ENCODE data around the gene RAB8A. TPM values are rescaled to one million over a fixed set of nuclear protein-coding genes. Genes with fewer than 3 reads are reported as not detected.
"Not testable (repeated sequence)": the region's sequence is repeated elsewhere in the genome, so short reads cannot be mapped to it uniquely, and the experiment has no call there.

RAB8A gene
- total RNA-seq, 1 experiment from 2014 or later = 102 TPM

DNA sequence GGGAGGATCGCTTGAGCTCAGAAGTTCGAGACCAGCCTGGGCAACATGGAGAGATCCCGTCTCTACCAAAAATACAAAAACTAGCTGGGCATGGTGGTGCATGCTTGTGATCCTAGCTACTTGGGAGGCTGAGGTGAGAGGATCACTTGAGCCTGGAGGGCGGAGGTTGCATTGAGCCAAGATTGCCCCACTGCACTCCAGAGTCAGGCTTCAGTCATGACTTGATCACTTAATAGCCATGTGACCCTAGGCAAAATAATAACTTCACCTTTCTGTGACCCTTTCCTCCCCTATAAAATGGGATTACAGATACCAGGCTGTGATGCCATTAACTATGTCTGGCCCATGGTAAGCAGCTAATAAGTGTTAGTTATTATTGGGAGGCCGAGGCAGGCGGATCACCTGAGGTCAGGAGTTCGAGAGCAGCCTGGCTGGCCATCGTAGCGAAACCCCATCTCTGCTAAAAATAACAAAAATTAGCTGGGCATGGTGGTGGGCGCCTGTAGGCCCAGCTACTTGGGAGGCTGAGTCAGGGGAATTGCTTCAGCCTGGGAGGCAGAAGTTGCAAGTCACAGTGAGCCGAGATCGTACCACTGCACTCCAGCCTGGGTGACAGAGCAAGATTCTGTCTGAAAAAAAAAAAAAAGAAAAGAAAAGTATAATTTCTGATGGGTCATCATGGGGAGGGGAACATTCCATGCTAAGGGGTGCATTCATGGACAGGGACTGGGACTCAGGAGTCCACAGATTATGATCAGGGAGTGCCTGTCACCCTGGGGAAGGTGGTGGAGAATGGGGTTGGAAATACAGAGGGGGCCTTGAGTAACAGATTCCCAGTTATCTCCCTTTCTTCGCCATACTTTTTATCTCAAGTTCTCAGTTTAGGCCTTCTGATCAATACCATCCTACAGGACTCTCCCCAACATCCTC, 19.9 kb upstream of the RAB8A start:
- no peak overlapping the region for H3K27ac ChIP-seq
- H3K27me3 ChIP-seq = no peaks in the 10 kb centered on the region
- no peak overlapping the region for H3K4me3 ChIP-seq
- H3K36me3 ChIP-seq = peaks cover 95% of the 10 kb centered on the region
- DNase-seq = no peak
- H3K9me3 ChIP-seq (replicated peaks) = no peaks in the 10 kb centered on the region
- H3K4me1 ChIP-seq = peaks cover 20% of the 10 kb centered on the region

DNA sequence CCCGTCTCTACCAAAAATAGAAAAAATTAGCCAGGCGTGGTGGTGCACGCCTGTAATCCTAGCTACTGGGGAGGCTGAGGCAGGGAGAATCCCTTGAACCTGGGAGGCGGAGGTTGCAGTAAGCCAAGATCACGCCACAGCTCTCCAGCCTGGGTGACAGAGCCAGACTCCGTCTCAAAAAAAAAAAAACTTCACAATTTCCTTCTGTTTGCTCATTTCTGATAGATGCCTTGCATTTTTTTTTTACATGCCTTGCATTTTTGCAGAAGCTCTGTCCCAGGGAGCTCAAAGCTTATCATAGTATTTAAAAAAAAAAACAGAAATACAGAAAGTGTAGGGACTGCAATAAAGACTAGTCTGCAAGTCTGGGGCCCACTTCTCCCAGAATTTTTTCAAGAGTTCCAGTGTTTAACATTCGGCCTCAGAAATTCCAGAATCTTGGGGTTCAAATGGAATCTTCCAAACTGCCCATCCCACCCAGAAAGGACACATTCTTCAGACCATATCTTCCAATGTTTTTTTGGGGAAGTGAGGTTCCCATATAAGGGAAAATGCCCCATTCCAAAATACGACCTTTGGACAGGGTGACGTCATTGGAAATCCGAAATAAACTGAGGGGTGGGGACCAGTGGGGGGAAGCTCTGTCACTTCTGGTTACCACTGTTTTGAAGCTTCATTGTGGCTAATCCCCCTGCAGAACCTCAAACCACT, 17.2 kb upstream of the RAB8A start:
- DNase-seq = no peak
- Histone ChIP-seq H3K4me3 (no peak overlapping the region), H3K27me3 (no peaks in the 10 kb centered on the region), H3K27ac (no peak overlapping the region), H3K9me3 (replicated peaks) (no peaks in the 10 kb centered on the region), H3K36me3 (peaks cover 94% of the 10 kb centered on the region), H3K4me1 (no peaks in the 10 kb centered on the region)

- Histone ChIP-seq H3K9me3 (replicated peaks) (no peaks in the 10 kb centered on the region), H3K27ac (no peak overlapping the region), H3K27me3 (no peaks in the 10 kb centered on the region), H3K4me1 (no peaks in the 10 kb centered on the region), H3K36me3 (peaks cover 94% of the 10 kb centered on the region), H3K4me3 (no peak overlapping the region)
- no peak for DNase-seq
Measured at GRCh38 chr19:16095071-16095571, 16.6 kb upstream of the RAB8A start.

DNA sequence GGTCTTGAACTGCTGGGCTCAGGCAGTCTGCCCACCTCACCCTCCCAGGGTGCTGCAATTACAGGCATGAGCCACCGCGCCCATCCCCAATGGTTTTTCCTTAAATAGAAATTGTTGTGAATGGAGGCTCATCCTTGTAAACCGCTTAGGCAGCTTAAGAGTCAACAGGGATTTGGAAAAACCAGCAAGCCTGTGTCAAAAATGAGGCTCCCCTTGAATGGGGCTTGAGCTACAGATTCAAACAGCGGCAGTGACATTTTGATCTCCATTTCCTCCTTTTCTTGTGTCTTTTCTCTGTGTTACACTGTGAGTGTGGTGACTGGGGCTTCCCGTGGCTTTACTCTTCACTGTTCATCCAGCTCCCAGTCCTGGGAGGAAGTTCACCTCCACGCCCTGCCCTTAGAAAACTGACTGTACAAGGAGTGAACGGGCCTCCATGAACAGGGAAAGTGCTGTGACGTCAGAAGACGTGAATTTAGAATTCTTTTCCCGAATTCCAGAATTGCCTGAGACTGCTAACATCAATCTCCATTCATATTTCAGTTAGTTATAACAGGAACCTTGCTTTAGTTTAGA, 15.3 kb upstream of the RAB8A start:
- H3K27ac ChIP-seq = no peak overlapping the region
- peaks cover 94% of the 10 kb centered on the region for H3K36me3 ChIP-seq
- no peaks in the 10 kb centered on the region for H3K27me3 ChIP-seq
- H3K9me3 ChIP-seq (replicated peaks) = no peaks in the 10 kb centered on the region
- H3K4me3 ChIP-seq = no peak overlapping the region
- no peaks in the 10 kb centered on the region for H3K4me1 ChIP-seq
- DNase-seq = no peak

GRCh38 chr19:16098416-16098768, 13.3 kb upstream of the RAB8A start:
- no peak overlapping the region for H3K27ac ChIP-seq
- no peaks in the 10 kb centered on the region for H3K27me3 ChIP-seq
- no peaks in the 10 kb centered on the region for H3K4me1 ChIP-seq
- H3K4me3 ChIP-seq = no peak overlapping the region
- no peaks in the 10 kb centered on the region for H3K9me3 ChIP-seq (replicated peaks)
- DNase-seq = no peak
- peaks cover 94% of the 10 kb centered on the region for H3K36me3 ChIP-seq

GRCh38 chr19:16098821-16099220, 12.9 kb upstream of the RAB8A start:
- Histone ChIP-seq H3K36me3 (peaks cover 92% of the 10 kb centered on the region), H3K4me3 (no peak overlapping the region), H3K9me3 (replicated peaks) (no peaks in the 10 kb centered on the region)

DNA sequence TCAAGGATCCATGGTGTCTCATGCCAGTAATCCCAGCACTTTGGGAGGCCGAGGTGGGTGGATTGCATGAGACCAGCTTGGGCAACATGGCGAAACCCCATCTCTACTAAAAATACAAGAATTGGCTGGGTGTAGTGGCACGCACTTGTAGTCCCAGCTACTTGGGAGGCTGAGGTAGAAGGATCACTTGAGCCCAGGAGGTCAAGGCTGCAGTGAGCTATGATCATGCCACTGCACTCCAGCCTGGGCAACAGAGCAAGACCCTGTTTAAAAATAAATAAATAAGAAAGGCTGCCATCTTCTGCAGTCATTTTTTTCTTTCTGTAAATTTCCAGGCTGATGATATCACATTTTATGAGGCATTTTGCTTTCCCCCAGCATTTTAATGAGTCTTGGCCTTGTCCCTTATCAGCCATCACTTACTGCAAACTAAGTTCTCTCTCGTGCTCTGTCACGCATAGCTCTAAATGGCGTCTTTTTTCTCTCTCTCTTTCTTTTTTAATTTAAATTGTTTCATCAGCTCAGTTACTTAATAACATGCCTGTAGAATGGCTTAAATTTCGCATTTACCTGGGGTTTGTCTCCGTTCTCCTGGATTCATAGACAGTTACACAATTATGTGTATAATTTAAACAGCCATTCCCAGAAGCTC, 12.2 kb upstream of the RAB8A start:
- not testable (repeated sequence) for DNase-seq, H3K4me1 ChIP-seq
- H3K36me3 ChIP-seq = peaks cover 86% of the 10 kb centered on the region

More at GRCh38 chr19:16098821-16099220, 12.9 kb upstream of the RAB8A start:
- H3K4me1 ChIP-seq = no peaks in the 10 kb centered on the region
- H3K27ac ChIP-seq = no peak overlapping the region
- H3K27me3 ChIP-seq = no peaks in the 10 kb centered on the region
- no peak for DNase-seq

GRCh38 chr19:16100524-16100923, 11.2 kb upstream of the RAB8A start:
- no peak for DNase-seq
- H3K36me3 ChIP-seq = peaks cover 75% of the 10 kb centered on the region
- H3K9me3 ChIP-seq (replicated peaks) = no peaks in the 10 kb centered on the region
- H3K4me1 ChIP-seq = no peaks in the 10 kb centered on the region
- H3K27me3 ChIP-seq = no peaks in the 10 kb centered on the region
- H3K4me3 ChIP-seq = no peak overlapping the region
- no peak overlapping the region for H3K27ac ChIP-seq

More for the DNA sequence above, 12.2 kb upstream of the RAB8A start:
- H3K27ac ChIP-seq; H3K4me3 ChIP-seq; H3K9me3 ChIP-seq (replicated peaks); H3K27me3 ChIP-seq: not testable (repeated sequence)

DNA sequence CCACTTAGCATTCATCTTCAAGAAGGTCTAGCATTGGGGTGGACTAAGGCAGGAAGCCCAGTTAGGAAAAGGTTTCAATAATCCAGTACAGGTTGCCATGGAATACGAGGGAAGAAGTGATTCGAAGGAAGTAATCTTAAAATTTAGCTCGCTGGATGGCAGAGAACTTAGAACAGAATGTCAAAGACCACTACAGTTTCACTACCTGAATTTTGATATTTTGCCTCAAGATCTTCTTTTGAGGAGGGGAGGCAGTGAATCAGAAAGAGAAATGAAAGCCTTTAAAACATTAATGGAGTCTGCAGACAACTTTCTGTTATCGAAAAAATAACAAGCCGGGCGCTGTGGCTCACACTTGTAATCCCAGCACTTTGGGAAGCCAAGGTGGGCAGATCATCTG, 7.0 kb upstream of the RAB8A start:
- Histone ChIP-seq H3K27ac (no peak overlapping the region), H3K9me3 (replicated peaks) (no peaks in the 10 kb centered on the region), H3K27me3 (no peaks in the 10 kb centered on the region), H3K4me3 (no peak overlapping the region), H3K4me1 (no peaks in the 10 kb centered on the region), H3K36me3 (peaks cover 37% of the 10 kb centered on the region)
- no peak for DNase-seq

GRCh38 chr19:16106121-16106520, 5.6 kb upstream of the RAB8A start:
- Histone ChIP-seq H3K27ac (no peak overlapping the region), H3K9me3 (replicated peaks) (no peaks in the 10 kb centered on the region), H3K36me3 (peaks cover 23% of the 10 kb centered on the region), H3K4me3 (no peak overlapping the region), H3K4me1 (no peaks in the 10 kb centered on the region), H3K27me3 (no peaks in the 10 kb centered on the region)
- DNase-seq = peak in 1 of 2 experiments; percentile 39

DNA sequence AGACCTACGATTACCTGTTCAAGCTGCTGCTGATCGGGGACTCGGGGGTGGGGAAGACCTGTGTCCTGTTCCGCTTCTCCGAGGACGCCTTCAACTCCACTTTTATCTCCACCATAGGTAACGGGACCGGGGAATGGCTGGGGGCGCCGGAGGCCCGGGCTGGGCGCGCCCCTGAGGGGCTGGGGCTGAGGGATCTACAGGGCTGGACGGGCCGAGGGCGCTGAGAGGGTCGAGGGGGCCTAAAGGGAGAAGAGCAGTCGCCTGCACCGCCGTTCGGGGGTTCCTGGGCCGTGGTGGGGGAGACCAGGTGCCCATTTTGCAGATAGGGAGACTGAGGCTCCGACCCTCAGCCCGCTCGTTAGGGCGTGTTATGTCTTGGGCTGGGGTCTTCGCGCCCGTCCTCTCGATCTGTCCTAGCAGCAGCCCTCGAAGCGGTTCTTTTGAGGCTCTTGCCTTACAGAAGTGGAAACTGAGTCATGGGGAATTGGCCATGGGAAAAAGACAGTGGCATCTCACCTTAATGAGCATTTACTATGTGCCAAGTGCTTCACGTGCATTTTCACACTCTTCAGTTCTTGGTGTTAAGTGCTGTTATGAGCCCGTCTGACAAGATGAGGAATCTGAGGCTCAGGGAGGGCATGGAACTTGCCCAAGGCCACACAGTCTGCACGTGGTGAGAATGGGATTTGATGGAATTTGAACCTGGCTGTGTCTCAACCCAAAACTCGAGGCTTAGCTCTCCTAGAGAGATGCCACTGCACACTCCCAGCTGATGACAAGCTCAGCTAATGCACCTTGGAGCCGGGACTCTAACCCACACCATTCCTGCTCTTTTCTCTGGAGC, 442 bp downstream of the RAB8A start:
- H3K27ac ChIP-seq = peak overlapping the region; percentile 55
- DNase-seq = peak in 1 of 2 experiments; percentile 22
- H3K36me3 ChIP-seq = 0 out of 2 replicates have a peak, but pooled peaks cover 2% of the 10 kb centered on the region
- H3K4me1 ChIP-seq = peaks cover 9% of the 10 kb centered on the region
- H3K4me3 ChIP-seq = peak overlapping the region; percentile 82
- no peaks in the 10 kb centered on the region for H3K27me3 ChIP-seq
- no peaks in the 10 kb centered on the region for H3K9me3 ChIP-seq (replicated peaks)

DNA sequence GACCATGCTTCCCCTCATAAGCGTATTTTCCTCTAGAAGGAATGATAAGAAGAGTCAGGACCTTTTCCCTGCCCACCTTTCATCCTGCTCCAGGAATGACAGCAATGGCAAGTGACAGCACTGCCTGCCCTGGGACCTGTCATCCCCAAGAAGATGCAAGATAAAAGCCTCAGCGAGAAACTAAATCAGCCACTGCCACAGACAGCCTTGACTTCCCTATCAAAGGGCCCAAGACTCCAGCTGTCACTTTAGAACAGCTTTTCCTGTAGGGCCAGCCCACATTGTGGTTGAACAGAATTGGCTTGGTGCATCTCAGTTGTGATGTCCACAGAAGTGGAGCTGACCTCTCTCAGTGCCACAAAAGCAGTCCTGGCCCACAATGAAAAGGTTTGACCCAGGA, 1.1 kb downstream of the RAB8A start:
- Histone ChIP-seq H3K9me3 (replicated peaks) (no peaks in the 10 kb centered on the region), H3K4me1 (peaks cover 9% of the 10 kb centered on the region), H3K27me3 (no peaks in the 10 kb centered on the region), H3K4me3 (no peak overlapping the region; the same call in 1 of the 2 replicates), H3K36me3 (0 out of 2 replicates have a peak, but pooled peaks cover 2% of the 10 kb centered on the region), H3K27ac (no peak overlapping the region)
- DNase-seq = peak; percentile 23 to 44

GRCh38 chr19:16113727-16114126, 2.0 kb downstream of the RAB8A start:
- H3K27ac ChIP-seq = no peak overlapping the region
- DNase-seq = no peak
- H3K36me3 ChIP-seq = peaks cover 10% of the 10 kb centered on the region
- H3K27me3 ChIP-seq = no peaks in the 10 kb centered on the region
- peaks cover 9% of the 10 kb centered on the region for H3K4me1 ChIP-seq
- no peak overlapping the region for H3K4me3 ChIP-seq
- no peaks in the 10 kb centered on the region for H3K9me3 ChIP-seq (replicated peaks)

Measured in SJCRH30 (cell line).